ENCODE measurements around the gene BTC. TPM values are rescaled to one million over a fixed set of nuclear protein-coding genes. Genes with fewer than 3 reads are reported as not detected.

Gene BTC
- total RNA-seq, 4 donors from 2014 or later, result 1.8 to 13.4 (median 4.6) TPM

DNA sequence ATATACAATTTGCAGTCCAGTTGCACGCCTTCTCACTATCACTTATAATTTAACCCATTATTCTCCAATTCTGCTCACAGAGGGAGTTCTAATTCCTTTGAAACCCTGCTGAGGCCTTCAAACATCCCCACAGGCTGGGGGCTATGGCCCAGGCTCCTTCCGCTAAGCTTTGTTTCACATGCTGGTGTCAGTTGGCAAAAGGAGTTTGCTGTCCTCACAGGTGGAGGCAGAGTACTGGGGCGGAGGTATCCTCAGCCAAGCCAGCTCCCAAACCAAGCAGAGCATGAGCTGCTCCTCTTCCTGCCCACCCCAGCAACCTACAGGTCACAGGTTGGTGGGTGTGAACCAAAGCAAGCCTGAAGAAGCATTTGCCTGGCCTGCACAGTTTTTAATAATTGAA is 21.5 kb downstream of the BTC start:
- no peak for DNase-seq
- intact Hi-C loops (cut with DNase I), result no loop called here
- 83 to 94% methylated on average over 3 of the region's 3 CpGs for WGBS, 2 donors
- H3K4me1 ChIP-seq, result peaks cover 0 to 19% (median 4%) of the 10 kb centered on the region in 3 donors
- no peak for TF ChIP-seq POLR2A (IDR thresholded peaks at IDR 0.05)
- TF ChIP-seq, protein P1, sequence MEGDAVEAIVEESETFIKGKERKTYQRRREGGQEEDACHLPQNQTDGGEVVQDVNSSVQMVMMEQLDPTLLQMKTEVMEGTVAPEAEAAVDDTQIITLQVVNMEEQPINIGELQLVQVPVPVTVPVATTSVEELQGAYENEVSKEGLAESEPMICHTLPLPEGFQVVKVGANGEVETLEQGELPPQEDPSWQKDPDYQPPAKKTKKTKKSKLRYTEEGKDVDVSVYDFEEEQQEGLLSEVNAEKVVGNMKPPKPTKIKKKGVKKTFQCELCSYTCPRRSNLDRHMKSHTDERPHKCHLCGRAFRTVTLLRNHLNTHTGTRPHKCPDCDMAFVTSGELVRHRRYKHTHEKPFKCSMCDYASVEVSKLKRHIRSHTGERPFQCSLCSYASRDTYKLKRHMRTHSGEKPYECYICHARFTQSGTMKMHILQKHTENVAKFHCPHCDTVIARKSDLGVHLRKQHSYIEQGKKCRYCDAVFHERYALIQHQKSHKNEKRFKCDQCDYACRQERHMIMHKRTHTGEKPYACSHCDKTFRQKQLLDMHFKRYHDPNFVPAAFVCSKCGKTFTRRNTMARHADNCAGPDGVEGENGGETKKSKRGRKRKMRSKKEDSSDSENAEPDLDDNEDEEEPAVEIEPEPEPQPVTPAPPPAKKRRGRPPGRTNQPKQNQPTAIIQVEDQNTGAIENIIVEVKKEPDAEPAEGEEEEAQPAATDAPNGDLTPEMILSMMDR (IDR thresholded peaks at IDR 0.05), result no peak
- no peaks in the 10 kb centered on the region for H3K9me3 ChIP-seq
- no peaks in the 10 kb centered on the region for H3K36me3 ChIP-seq
- H3K27ac ChIP-seq, result no peak overlapping the region
- H3K4me3 ChIP-seq, result no peak overlapping the region
- no peaks in the 10 kb centered on the region for H3K27me3 ChIP-seq

DNA sequence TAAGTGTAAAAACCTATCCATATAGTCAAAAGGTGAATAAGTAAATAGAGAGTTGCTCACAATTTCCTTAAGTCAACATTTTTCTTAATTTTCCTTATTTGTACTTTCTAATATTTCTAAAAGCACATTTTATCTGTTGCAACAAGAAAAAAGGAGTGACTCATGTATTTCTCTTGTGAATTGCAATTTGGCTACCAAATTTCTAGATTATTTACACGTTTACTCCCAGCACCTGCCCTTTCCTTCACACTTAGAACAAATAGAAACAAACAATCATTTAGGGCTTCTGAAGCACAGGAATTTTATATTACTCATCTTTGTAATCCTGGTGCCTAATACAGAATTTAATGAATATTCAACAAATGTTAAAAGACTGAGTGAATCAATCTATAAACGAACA is 22.2 kb downstream of the BTC start:
- TF ChIP-seq, protein P1 (IDR thresholded peaks at IDR 0.05), result no peak
- no peak for TF ChIP-seq POLR2A (IDR thresholded peaks at IDR 0.05)

DNA sequence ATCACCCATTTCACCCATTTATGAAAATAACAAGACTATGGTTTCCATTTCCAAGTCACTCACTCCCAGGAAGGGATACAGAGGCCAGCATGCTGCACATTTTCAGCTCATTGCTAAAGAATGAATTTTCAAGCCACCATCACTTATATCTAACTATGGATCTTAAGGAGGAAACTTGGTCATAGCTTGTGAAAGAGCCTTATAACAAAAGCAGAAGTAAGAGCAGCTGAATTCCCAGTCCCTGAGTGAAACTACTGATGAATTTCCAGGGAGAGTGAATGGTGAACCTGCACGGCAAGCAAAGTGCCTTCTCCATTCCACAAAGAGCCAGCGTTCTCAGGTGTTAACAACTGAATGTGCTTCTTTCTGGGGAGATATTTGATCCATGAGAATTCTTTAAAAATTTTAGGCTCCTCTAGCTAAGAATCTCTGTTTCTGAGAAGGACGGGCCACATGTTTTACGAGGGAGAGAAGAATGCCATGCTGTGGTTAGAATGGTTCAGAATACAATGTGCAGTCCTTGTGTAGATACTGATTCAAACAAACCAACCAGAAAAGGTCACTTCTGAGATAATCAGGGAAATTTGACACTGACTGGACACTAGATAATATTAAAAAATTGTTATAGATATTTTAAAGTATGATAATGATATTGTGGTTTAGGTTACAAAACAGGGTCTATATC is 24.0 kb downstream of the BTC start:
- Histone ChIP-seq H3K4me3 (no peak overlapping the region), H3K27ac (no peak overlapping the region), H3K9me3 (no peaks in the 10 kb centered on the region), H3K36me3 (no peaks in the 10 kb centered on the region), H3K4me1 (peaks cover 0 to 19% (median 4%) of the 10 kb centered on the region in 3 donors), H3K27me3 (no peaks in the 10 kb centered on the region)
- intact Hi-C loops (cut with DNase I), result no loop called here
- 87% methylated on average over 4 of the region's 4 CpGs for WGBS, 2 donors
- DNase-seq, result no peak
- no peak for TF ChIP-seq POLR2A (IDR thresholded peaks at IDR 0.05)
- TF ChIP-seq, protein P1 (IDR thresholded peaks at IDR 0.05), result no peak

More for the DNA sequence above, 22.2 kb downstream of the BTC start:
- H3K27ac ChIP-seq, result no peak overlapping the region
- no peak for DNase-seq
- no peaks in the 10 kb centered on the region for H3K9me3 ChIP-seq
- WGBS, 2 donors, result 41 to 57% methylated on average over 2 of the region's 2 CpGs
- H3K4me3 ChIP-seq, result no peak overlapping the region
- no peaks in the 10 kb centered on the region for H3K27me3 ChIP-seq
- no peaks in the 10 kb centered on the region for H3K36me3 ChIP-seq
- intact Hi-C loops (cut with DNase I), result no loop called here
- peaks cover 0 to 19% (median 4%) of the 10 kb centered on the region in 3 donors for H3K4me1 ChIP-seq

DNA sequence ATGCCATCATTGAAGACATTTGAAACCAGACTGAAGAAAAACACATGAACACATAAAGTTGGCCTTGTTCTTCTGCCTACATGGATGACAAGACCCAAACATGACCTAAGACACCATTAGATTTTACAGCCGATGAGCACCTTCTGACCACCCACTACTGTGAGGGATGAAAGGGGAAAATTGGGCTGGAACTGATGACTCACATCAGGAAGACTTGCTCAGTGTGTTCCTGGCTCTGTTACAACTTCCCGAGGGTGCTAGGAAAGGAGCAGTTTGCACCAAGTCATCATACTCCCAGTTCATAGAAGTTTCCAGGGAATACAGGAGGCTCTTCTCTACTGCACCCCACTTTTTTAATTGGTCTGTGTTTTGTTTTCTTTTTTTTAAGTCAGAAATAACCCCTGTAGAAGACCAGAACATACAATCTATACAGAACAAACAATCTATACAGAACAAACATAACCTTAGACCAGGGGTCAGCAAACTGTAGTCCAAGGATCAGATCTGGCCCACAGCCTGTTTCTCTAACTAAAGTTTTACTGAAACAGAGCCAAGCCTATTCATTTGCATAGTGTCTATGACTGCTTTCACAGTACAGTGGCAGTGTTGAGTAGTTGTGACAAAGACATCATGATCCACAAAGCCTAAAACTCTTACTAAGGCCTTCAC is 25.3 kb downstream of the BTC start:
- peak overlapping the region in 2 of 4 donors; percentile 14 to 45 for H3K27ac ChIP-seq
- no peaks in the 10 kb centered on the region for H3K36me3 ChIP-seq
- peaks cover 0 to 19% (median 4%) of the 10 kb centered on the region in 3 donors for H3K4me1 ChIP-seq
- intact Hi-C loops (cut with DNase I), result no loop called here
- TF ChIP-seq, protein P1 (IDR thresholded peaks at IDR 0.05), result no peak
- TF ChIP-seq POLR2A (IDR thresholded peaks at IDR 0.05), result no peak
- no peak for DNase-seq
- no peaks in the 10 kb centered on the region for H3K27me3 ChIP-seq
- WGBS, 2 donors, result 10 to 12% methylated on average over 2 of the region's 2 CpGs
- no peak overlapping the region for H3K4me3 ChIP-seq
- no peaks in the 10 kb centered on the region for H3K9me3 ChIP-seq

DNA sequence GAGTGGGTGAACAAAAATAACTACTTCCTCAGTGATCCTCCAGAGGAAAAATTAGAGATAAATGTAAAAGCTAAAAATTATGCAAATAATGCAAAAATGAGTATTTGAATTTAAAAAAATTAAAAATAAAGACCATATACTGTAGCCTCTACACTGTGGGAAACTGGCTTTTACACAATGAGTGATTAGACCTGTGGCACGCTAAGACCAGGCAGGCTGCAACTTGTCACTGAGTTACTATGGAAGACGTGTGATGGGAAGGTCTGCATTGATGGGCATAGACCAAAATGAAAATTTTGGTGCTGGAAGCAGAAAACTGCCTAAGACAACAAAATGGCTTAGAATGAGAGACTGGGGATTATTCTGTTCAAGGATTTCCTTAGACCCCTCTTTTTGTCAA is 30.2 kb downstream of the BTC start:
- 33 to 52% methylated on average over 2 of the region's 2 CpGs for WGBS, 2 donors
- TF ChIP-seq, protein P1 (IDR thresholded peaks at IDR 0.05), result no peak
- TF ChIP-seq POLR2A (IDR thresholded peaks at IDR 0.05), result no peak
- Histone ChIP-seq H3K27ac (no peak overlapping the region), H3K4me1 (peaks cover 0 to 4% (median 0%) of the 10 kb centered on the region in 3 donors), H3K36me3 (no peaks in the 10 kb centered on the region), H3K9me3 (no peaks in the 10 kb centered on the region), H3K27me3 (no peaks in the 10 kb centered on the region), H3K4me3 (no peak overlapping the region)
- no peak for DNase-seq
- intact Hi-C loops (cut with DNase I), result no loop called here
